Stimulated activated CD8-positive, alpha-beta memory T cell treated with anti-CD3 and anti-CD28 coated beads, Interleukin-7, amount 100 ng/mL, for 48 hours (primary cell): ENCODE results near the gene RUVBL2.

Experiments
- DNase-seq, 2 donors: peaks; one replicate each; pipeline ENCODE4 v3.0.0-alpha.2; 2020; ENCODE audit warnings: low read depth in 1 of 2; ENCODE audit errors: extremely low read depth in 1 of 2

Gene RUVBL2

GRCh38 chr19:48993175-48994034, at the start of gene RUVBL2, which contains the start of gene GYS1:
Gene RUVBL2, plus strand, starts transcription at chr19:48993887. Its CDS starts 25 bp downstream, at chr19:48993912.
Gene GYS1, minus strand, starts transcription at chr19:48993309. Its CDS starts 197 bp downstream, at chr19:48993112.
- DNase-seq: peak; percentile 99 to 100

- no peak for DNase-seq
These were observed 48.3 kb upstream of the RUVBL2 start for GRCh38 chr19:48945415-48945814.

DNA sequence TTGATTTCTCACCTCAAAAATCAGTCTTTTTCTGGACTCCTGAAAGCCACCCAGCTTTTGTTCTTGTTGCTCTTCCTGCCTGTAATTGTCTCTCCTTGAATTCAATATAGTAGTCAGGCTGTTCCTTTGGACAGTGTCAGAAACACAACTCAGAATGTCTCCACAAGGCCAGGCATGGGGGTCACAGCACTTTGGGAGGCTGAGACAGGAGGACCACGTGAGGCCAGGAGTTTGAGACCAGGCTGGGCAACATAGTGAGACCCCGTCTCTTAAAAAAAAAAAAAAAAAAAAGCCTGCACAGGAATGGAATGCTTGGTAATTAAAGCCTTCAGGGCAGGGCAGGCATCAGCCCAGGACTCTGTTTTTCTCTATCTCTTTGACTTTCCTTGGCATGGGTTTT, 47.9 kb upstream of the RUVBL2 start:
- DNase-seq: no peak

DNA sequence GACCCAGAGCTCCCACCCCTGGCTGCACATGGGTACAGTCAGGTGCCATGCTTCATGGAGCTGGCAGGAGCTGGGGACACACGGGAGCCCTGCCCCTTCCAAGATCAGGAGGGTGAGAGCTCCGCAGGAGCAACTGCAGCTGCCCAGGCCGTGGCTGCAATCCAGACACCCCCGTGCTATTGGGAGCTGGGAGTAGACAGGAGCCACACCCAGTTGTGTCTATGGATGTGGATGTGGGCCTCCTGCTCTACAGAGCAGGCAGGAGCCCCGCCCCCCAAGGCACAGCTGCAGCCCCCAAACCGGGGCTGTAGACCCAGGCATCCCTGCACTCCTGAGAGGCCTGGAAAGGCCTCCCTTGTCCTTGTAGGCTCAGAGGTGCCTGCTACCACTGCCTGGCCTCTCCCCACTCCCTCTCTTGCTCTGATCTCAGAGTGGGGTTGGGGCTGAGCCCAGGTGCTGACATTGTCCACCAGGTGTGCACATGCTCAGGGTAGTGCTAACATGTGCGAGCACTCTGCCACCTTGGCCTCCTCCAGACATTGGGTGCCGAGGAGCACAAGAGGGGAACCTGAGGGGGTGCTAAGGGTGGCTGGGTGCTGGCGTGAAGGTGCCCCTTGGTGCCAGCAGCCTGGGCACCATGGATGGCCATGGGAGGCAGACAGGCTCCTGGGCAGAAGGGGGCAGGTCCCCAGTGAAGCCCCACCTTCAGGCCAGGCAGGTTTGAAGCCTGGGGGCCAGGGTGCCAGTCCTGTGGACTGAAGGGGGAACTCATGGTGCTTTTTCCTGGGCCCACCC, 47.0 kb upstream of the RUVBL2 start:
- DNase-seq: no peak

DNA sequence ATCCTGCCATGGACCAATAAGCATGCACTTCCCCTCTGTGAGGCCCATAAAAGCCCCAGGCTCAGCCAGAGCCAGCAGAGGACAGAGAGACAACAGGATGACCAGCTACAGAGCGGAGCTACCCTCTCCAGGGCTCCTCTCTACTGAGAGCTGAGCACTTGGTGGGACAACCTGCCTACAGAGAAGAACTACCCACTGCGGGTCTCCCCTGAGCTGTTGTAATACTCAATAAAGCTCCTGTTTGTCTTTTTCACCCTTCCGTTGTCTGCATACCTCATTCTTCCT, 46.5 kb upstream of the RUVBL2 start:
- no peak for DNase-seq

DNA sequence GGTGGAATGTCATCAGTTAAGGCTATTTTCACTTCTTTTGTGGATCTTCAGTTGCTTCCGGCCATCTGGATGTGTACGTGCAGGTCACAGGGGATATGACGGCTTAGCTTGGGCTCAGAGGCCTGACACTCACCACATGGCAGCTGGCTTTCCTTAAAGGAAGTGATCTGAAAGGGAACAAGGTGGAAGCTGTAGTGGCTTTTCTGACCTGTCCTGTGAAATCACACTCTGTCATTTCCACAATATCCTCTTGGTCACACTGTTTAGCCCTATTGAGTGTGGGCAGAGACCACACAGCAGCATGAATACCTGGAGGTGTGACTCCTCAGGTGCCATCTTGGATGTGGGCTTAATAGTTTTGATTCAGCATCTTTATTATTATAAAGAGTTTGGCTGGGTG, 43.5 kb upstream of the RUVBL2 start:
- no peak for DNase-seq

DNA sequence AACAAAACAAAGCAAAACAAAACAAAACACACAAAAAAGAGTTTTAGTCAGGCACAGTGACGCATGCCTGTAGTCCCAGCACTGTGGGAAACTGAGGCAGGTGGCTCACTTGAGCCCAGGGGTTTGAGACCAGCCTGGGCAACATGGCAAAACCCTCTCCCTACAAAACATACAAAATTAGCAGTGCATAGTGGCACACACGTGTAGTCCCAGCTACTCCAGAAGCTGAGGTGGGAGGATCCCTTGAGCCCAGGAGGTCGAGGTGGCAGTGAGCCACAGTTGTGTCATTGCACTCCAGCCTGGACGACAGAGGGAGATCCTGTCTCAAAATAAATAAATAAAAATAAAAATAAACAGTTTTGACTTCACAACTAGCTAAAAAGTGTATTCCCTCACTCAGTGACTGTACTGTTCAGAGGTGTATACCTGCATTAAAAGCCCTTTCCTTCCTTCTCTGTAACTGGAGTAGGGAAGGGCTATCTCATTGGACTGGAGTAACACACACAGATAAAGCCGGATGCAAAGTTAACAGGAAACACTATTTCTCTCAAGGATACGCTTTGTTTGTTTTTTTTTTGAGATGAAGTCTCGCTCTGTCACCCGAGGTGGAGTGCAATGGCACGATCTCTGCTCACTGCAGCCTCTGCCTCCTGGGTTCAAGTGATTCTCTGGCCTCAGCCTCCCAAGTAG, 42.7 kb upstream of the RUVBL2 start:
- DNase-seq: no peak

- DNase-seq: no peak
These were observed 40.5 kb upstream of the RUVBL2 start for GRCh38 chr19:48953141-48953540.

GRCh38 chr19:48953990-48954594, 39.6 kb upstream of the RUVBL2 start:
- DNase-seq: no peak

- peak; percentile 91 to 95 for DNase-seq
These were observed 38.9 kb upstream of the RUVBL2 start, which contains the start of gene BAX for GRCh38 chr19:48954595-48955307. Gene BAX, plus strand, starts transcription at chr19:48954875. Its CDS starts 54 bp downstream, at chr19:48954929.

GRCh38 chr19:48955308-48955958, 38.3 kb upstream of the RUVBL2 start:
- DNase-seq: no peak

- no peak for DNase-seq
These were observed 35.7 kb upstream of the RUVBL2 start for GRCh38 chr19:48958006-48958405.

- no peak for DNase-seq
These were observed 34.1 kb upstream of the RUVBL2 start for GRCh38 chr19:48959341-48960239.

DNA sequence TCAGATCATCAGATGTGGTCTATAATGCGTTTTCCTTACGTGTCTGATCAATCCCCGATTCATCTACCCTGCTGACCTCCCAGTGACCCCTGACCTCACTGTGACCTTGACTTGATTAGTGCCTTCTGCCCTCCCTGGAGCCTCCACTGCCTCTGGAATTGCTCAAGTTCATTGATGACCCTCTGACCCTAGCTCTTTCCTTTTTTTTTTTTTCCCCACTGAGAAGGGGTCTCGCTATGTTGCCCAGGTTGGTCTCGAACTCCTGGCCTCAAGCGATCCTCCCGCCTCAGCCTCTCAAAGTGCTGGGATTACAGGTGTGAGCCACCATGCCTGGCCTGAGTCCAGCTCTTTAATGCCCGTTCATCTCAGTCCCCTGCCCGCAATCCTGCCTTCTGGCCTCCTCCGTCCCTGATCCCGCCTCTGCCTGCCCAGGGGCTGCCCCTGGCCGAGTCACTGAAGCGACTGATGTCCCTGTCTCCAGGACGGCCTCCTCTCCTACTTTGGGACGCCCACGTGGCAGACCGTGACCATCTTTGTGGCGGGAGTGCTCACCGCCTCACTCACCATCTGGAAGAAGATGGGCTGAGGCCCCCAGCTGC, 32.5 kb upstream of the RUVBL2 start:
- DNase-seq: no peak

DNA sequence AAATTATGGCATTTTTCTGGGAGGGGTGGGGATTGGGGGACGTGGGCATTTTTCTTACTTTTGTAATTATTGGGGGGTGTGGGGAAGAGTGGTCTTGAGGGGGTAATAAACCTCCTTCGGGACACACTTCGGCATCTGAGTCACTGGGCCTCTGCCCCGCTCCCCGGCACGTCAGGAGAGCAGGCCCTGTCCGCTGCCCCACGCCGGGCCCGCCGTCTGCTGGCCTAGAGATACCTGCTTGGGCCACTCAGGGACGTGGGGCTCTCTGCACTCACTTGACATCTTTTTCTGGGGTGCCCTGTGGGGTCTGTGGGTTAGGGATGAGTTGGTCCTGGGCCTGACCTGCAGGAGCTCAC, 32.0 kb upstream of the RUVBL2 start:
- DNase-seq: no peak

GRCh38 chr19:48962029-48962848, 31.4 kb upstream of the RUVBL2 start:
- no peak for DNase-seq

DNA sequence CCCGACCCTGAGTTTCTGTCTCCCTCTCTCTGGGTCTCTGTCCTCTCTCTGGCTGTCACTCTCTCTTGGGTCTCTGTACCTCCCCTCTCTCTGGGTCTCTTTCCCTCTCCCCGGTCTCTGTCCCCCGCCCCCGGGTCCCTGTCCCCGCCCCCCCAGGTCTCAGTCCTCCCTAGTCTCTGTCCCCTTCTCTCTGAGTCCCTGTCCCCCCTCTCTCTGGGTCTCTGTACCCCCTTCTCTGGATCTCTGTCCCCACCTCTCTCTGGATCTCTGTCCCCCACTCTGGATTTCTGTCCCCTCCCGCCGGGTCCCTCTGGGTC, 30.9 kb upstream of the RUVBL2 start:
- DNase-seq: no peak
